OCI-LY1 (cell line): Measurements from ENCODE around the gene DOK6.

ENCODE experiments used
- H2AFZ ChIP-seq: fragments of 200-600 bp; sonication (generic), shearing (Covaris generic); 2 replicates; pipeline ENCODE4 v1.6.0; 2014; ENCODE audit warnings: antibody characterized with exemption, mild to moderate bottlenecking, low read length
- H3F3A ChIP-seq: fragments of 200-600 bp; sonication (generic), shearing (Covaris generic); 2 replicates; pipeline ENCODE4 v1.6.0; 2014; ENCODE audit warnings: mild to moderate bottlenecking, antibody characterized with exemption, low read length, moderate library complexity; ENCODE audit not compliant: insufficient read depth
- H3K27ac ChIP-seq: fragments of 200-600 bp; sonication (generic); 2 replicates; pipeline ENCODE4 v1.5.1; 2014; ENCODE audit warnings: low read length, mixed run types, mild to moderate bottlenecking, low read depth; ENCODE audit not compliant: poor library complexity, severe bottlenecking
- H3K27me3 ChIP-seq: fragments of 200-600 bp; sonication (generic); 2 replicates; pipeline ENCODE4 v1.6.0; 2014; ENCODE audit warnings: antibody characterized with exemption, mild to moderate bottlenecking, low read length, moderate library complexity; ENCODE audit not compliant: insufficient read depth
- H3K36me3 ChIP-seq: fragments of 200-600 bp; sonication (generic); 2 replicates; pipeline ENCODE4 v1.6.1; 2014; ENCODE audit warnings: mild to moderate bottlenecking, antibody characterized with exemption, low read length, moderate library complexity, mixed read lengths; ENCODE audit not compliant: insufficient read depth
- H3K4me1 ChIP-seq: fragments of 200-600 bp; sonication (generic); 2 replicates; pipeline ENCODE4 v1.5.1; 2014; ENCODE audit warnings: mild to moderate bottlenecking, low read length, moderate library complexity; ENCODE audit not compliant: insufficient read depth, severe bottlenecking
- H3K4me2 ChIP-seq: fragments of 200-600 bp; sonication (generic), shearing (Covaris generic); 2 replicates; pipeline ENCODE4 v1.6.1; 2014; ENCODE audit warnings: low read length
- H3K4me3 ChIP-seq: fragments of 200-600 bp; sonication (generic); 2 replicates; pipeline ENCODE4 v1.5.1; 2014; ENCODE audit warnings: low read length, low read depth, mild to moderate bottlenecking, mixed read lengths; ENCODE audit not compliant: poor library complexity, severe bottlenecking
- H3K79me2 ChIP-seq: fragments of 200-600 bp; shearing (Covaris generic); 2 replicates; pipeline ENCODE4 v1.6.1; 2016; ENCODE audit warnings: mixed run types, low read length, mixed read lengths; ENCODE audit not compliant: insufficient read depth
- H3K9ac ChIP-seq: fragments of 200-600 bp; sonication (generic), shearing (Covaris generic); 2 replicates; pipeline ENCODE4 v1.6.1; 2014; ENCODE audit warnings: mild to moderate bottlenecking, low read length, mixed read lengths
- H3K9me2 ChIP-seq: fragments of 200-600 bp; sonication (generic), shearing (Covaris generic); 2 replicates; pipeline ENCODE4 v1.6.1; 2014; ENCODE audit warnings: low read depth, mild to moderate bottlenecking, low read length, mixed read lengths
- H3K9me3 ChIP-seq: fragments of 200-600 bp; shearing (Covaris generic); 2 replicates; pipeline ENCODE4 v1.6.1; 2014; ENCODE audit warnings: low read length, mixed read lengths
- H4K20me1 ChIP-seq: fragments of 200-600 bp; sonication (generic), shearing (Covaris generic); 2 replicates; pipeline ENCODE4 v1.6.0; 2016; ENCODE audit warnings: mild to moderate bottlenecking, low read length; ENCODE audit not compliant: insufficient read depth
- EZH2 ChIP-seq: fragments of 200-600 bp; sonication (generic), shearing (Covaris generic); IDR thresholded peaks from 2 replicates; pipeline ENCODE4 v1.8.0; 2017; ENCODE audit warnings: borderline replicate concordance, mixed run types, mild to moderate bottlenecking, antibody characterized with exemption, low read length, moderate library complexity, mixed read lengths
- TF ChIP-seq, protein P1 (sequence below): fragments of 200-600 bp; sonication (generic), shearing (Covaris generic); IDR thresholded peaks from 2 replicates; pipeline ENCODE4 v1.5.1; 2017; ENCODE audit warnings: mild to moderate bottlenecking, antibody characterized with exemption, low read length, moderate library complexity, mixed read lengths

Gene DOK6

DNA sequence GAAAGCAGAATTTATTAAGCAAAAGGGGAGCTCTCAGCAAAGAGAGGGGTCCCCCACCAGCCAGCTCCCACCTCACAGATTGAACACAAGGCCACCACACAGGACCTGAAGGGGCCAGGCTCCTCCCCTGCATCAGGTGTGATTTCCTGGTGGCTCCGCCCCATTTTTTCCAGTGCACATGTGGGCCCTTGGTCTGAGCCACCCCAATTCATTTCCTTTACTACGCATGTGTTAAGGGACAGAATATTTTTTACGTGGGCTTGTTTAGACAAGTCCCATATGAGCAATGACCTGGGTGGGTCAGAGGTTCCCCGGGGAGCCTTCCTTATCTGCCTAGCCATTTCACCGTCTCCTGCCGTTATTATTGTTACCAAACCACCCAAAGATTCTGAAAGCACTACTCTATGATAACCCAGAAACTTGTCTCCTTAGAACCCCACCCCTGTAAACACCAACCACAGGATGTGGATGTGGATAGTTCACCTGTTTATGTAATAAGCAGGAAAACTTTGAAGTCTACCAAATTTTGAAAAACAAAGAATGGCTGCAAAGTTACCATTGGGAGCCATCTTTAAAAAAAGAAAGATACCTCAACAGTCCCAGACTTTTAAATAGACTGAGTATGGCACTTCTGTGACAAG is 355.3 kb downstream of the DOK6 start:
- Histone ChIP-seq H3K27ac (no peak overlapping the region), H4K20me1 (no peaks in the 10 kb centered on the region), H3K27me3 (no peaks in the 10 kb centered on the region), H3K4me2 (no peak overlapping the region), H2AFZ (no peak overlapping the region), H3F3A (no peaks in the 10 kb centered on the region), H3K9ac (no peak overlapping the region), H3K9me2 (no peaks in the 10 kb centered on the region), H3K4me1 (no peaks in the 10 kb centered on the region), H3K4me3 (no peak overlapping the region), H3K79me2 (no peaks in the 10 kb centered on the region), H3K9me3 (no peaks in the 10 kb centered on the region), H3K36me3 (no peaks in the 10 kb centered on the region)
- TF ChIP-seq, protein P1, sequence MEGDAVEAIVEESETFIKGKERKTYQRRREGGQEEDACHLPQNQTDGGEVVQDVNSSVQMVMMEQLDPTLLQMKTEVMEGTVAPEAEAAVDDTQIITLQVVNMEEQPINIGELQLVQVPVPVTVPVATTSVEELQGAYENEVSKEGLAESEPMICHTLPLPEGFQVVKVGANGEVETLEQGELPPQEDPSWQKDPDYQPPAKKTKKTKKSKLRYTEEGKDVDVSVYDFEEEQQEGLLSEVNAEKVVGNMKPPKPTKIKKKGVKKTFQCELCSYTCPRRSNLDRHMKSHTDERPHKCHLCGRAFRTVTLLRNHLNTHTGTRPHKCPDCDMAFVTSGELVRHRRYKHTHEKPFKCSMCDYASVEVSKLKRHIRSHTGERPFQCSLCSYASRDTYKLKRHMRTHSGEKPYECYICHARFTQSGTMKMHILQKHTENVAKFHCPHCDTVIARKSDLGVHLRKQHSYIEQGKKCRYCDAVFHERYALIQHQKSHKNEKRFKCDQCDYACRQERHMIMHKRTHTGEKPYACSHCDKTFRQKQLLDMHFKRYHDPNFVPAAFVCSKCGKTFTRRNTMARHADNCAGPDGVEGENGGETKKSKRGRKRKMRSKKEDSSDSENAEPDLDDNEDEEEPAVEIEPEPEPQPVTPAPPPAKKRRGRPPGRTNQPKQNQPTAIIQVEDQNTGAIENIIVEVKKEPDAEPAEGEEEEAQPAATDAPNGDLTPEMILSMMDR = no peak
- TF ChIP-seq EZH2 = no peak

DNA sequence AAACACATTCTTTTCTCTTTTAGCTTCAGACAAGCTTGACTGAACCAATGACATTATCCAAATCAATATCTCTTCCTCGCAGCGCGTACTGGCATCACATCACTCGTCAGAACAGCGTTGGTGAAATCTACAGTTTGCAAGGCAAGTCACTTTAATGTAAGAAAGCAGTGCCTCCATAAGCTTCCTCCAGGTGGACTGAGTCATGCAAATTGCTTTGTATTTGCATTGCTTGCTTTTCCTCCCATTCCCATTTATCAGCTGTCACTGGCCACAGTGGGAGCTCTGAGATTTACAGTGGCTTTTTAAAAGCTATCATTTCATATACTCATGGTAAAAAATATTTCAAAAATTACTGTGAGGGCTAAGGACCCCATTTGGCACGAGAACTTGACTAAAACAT is 357.0 kb downstream of the DOK6 start:
- Histone ChIP-seq H3K9me3 (no peaks in the 10 kb centered on the region), H3F3A (no peaks in the 10 kb centered on the region), H3K27ac (no peak overlapping the region), H2AFZ (no peak overlapping the region), H3K27me3 (no peaks in the 10 kb centered on the region), H3K9me2 (no peaks in the 10 kb centered on the region), H3K4me2 (no peak overlapping the region), H3K36me3 (no peaks in the 10 kb centered on the region), H3K9ac (no peak overlapping the region), H3K4me3 (no peak overlapping the region), H3K79me2 (no peaks in the 10 kb centered on the region), H3K4me1 (no peaks in the 10 kb centered on the region), H4K20me1 (no peaks in the 10 kb centered on the region)
- no peak for TF ChIP-seq EZH2
- TF ChIP-seq, protein P1 = no peak

DNA sequence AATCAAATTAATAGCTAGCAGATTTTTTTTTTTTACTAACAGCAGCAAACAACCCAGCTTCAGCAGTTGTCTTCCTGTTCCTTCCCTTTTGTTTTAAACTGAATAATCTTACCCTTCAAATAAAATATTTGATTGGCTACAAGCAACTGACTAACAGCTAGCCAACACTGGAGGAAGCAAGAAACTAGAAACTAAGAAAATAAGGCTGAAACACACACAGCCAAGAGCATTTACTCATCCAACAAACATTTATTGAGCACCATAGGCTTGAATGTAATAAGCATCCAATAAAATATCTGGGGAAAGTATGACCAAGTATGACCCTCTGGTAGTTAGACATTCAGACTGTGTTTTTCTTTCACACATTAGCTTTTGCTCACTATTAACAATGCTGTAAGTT is 357.8 kb downstream of the DOK6 start:
- Histone ChIP-seq H3K4me1 (no peaks in the 10 kb centered on the region), H3K27ac (no peak overlapping the region), H3K9me2 (no peaks in the 10 kb centered on the region), H3K4me2 (no peak overlapping the region), H3K36me3 (no peaks in the 10 kb centered on the region), H3K27me3 (no peaks in the 10 kb centered on the region), H3K9me3 (no peaks in the 10 kb centered on the region), H4K20me1 (no peaks in the 10 kb centered on the region), H2AFZ (no peak overlapping the region), H3K79me2 (no peaks in the 10 kb centered on the region), H3K9ac (no peak overlapping the region), H3K4me3 (no peak overlapping the region), H3F3A (no peaks in the 10 kb centered on the region)
- no peak for TF ChIP-seq EZH2
- TF ChIP-seq, protein P1 = no peak
